ENCODE measurements around the gene TMEM170B. TPM values are rescaled to one million over a fixed set of nuclear protein-coding genes. Genes with fewer than 3 reads are reported as not detected.

TMEM170B gene
- total and polyA plus RNA-seq, 2 donors (not counting 1 experiment from before 2014, with no cell fraction given): 1.5 to 4.5 TPM

GRCh38 chr6:11525468-11526155 lies 11.9 kb upstream of the TMEM170B start:
- Histone ChIP-seq H3K9ac (ENCODE audit: insufficient read depth, low read length) (no peak overlapping the region), H3K4me2 (ENCODE audit: extremely low read depth, insufficient read depth, low read length) (no peak overlapping the region), H3K9me3 (ENCODE audit: control insufficient read depth, insufficient read depth, low read depth, low read length) (no peaks in the 10 kb centered on the region), H2AFZ (ENCODE audit: low read length) (no peak overlapping the region), H3K27ac (ENCODE audit: insufficient read depth, low read length) (no peak overlapping the region), H3K4me1 (ENCODE audit: control insufficient read depth, extremely low read depth, insufficient read depth, low read length) (no peaks in the 10 kb centered on the region), H3K36me3 (ENCODE audit: control insufficient read depth, insufficient read depth, low read length) (no peaks in the 10 kb centered on the region), H3K79me2 (ENCODE audit: control insufficient read depth, insufficient read depth, low read length) (no peaks in the 10 kb centered on the region), H3K27me3 (ENCODE audit: control insufficient read depth, insufficient read depth, low read length) (no peaks in the 10 kb centered on the region), H3K4me3 (replicated peaks in 1 of 4; ENCODE audit: control extremely low read depth in 1 of 4, insufficient read depth in 1 of 4, low read depth in 3 of 4, low read length in 4 of 4) (no peak overlapping the region), H4K20me1 (ENCODE audit: control insufficient read depth, extremely low read depth, insufficient read depth, low read length) (no peaks in the 10 kb centered on the region)
- peak in 1 of 2 donors; percentile 88 for DNase-seq (ENCODE audit: low read depth in 2 of 2)
- no peak for TF ChIP-seq EZH2 (IDR thresholded peaks at IDR 0.05; ENCODE audit: low read length, missing control alignments)
- TF ChIP-seq, protein P1, sequence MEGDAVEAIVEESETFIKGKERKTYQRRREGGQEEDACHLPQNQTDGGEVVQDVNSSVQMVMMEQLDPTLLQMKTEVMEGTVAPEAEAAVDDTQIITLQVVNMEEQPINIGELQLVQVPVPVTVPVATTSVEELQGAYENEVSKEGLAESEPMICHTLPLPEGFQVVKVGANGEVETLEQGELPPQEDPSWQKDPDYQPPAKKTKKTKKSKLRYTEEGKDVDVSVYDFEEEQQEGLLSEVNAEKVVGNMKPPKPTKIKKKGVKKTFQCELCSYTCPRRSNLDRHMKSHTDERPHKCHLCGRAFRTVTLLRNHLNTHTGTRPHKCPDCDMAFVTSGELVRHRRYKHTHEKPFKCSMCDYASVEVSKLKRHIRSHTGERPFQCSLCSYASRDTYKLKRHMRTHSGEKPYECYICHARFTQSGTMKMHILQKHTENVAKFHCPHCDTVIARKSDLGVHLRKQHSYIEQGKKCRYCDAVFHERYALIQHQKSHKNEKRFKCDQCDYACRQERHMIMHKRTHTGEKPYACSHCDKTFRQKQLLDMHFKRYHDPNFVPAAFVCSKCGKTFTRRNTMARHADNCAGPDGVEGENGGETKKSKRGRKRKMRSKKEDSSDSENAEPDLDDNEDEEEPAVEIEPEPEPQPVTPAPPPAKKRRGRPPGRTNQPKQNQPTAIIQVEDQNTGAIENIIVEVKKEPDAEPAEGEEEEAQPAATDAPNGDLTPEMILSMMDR (conservative IDR thresholded peaks at IDR 0.05 in 1 of 2, IDR thresholded peaks at IDR 0.05 in 1 of 2; ENCODE audit: low read depth in 1 of 2, low read length in 2 of 2): no peak

DNA sequence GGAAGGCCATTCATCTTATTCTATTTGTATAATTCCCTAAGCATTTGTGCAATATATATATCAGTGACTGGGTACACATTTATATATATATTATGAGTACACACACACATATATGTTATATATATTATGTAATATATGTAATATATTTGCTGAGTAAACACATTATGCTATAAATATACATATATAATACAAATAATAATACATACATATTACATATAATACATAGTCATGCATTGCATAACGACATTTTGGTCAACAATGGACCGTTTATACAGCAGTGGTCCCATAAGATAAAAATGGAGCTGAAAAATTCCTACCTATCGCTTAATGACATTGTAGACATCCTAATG lies 11.4 kb upstream of the TMEM170B start:
- Histone ChIP-seq H3K27me3 (ENCODE audit: control insufficient read depth, insufficient read depth, low read length) (no peaks in the 10 kb centered on the region), H2AFZ (ENCODE audit: low read length) (no peak overlapping the region), H3K79me2 (ENCODE audit: control insufficient read depth, insufficient read depth, low read length) (no peaks in the 10 kb centered on the region), H3K9ac (ENCODE audit: insufficient read depth, low read length) (no peak overlapping the region), H3K36me3 (ENCODE audit: control insufficient read depth, insufficient read depth, low read length) (no peaks in the 10 kb centered on the region), H3K27ac (ENCODE audit: insufficient read depth, low read length) (no peak overlapping the region), H3K4me3 (replicated peaks in 1 of 4; ENCODE audit: control extremely low read depth in 1 of 4, insufficient read depth in 1 of 4, low read depth in 3 of 4, low read length in 4 of 4) (no peak overlapping the region), H3K9me3 (ENCODE audit: control insufficient read depth, insufficient read depth, low read depth, low read length) (no peaks in the 10 kb centered on the region), H4K20me1 (ENCODE audit: control insufficient read depth, extremely low read depth, insufficient read depth, low read length) (no peaks in the 10 kb centered on the region), H3K4me2 (ENCODE audit: extremely low read depth, insufficient read depth, low read length) (no peak overlapping the region), H3K4me1 (ENCODE audit: control insufficient read depth, extremely low read depth, insufficient read depth, low read length) (no peaks in the 10 kb centered on the region)
- no peak for TF ChIP-seq EZH2 (IDR thresholded peaks at IDR 0.05; ENCODE audit: low read length, missing control alignments)
- TF ChIP-seq, protein P1 (conservative IDR thresholded peaks at IDR 0.05 in 1 of 2, IDR thresholded peaks at IDR 0.05 in 1 of 2; ENCODE audit: low read depth in 1 of 2, low read length in 2 of 2): no peak
- no peak for DNase-seq (ENCODE audit: low read depth in 2 of 2)

DNA sequence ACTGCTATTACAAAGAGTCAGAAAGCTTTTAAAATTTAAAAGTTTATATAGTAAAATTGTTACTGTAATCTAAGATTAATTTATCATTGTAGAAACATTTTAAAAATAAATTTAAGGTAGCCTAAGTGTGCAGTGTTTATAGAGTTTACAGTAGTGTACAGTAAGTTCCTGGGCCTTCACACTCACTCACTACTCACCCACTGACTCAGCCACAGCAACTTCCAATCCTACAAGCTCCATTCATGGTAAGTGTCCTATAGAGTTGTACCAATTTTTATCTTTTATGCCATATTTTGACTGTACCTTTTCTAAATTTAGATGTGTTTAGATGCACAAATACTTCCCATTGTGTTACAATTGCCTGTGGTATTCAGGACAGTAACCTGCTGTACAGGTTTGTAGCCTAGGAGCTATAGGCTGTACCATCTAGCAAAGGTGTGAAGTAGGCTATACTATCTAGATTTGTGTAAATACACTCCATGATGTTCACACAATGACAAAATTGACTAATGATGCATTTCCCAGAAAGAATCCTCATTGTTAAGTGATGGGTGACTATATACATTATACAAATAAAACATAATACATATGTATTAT lies 10.2 kb upstream of the TMEM170B start:
- H3K4me1 ChIP-seq (ENCODE audit: control insufficient read depth, extremely low read depth, insufficient read depth, low read length): no peaks in the 10 kb centered on the region
- no peak overlapping the region for H3K4me2 ChIP-seq (ENCODE audit: extremely low read depth, insufficient read depth, low read length)
- no peak overlapping the region for H3K9ac ChIP-seq (ENCODE audit: insufficient read depth, low read length)
- H3K79me2 ChIP-seq (ENCODE audit: control insufficient read depth, insufficient read depth, low read length): no peaks in the 10 kb centered on the region
- DNase-seq (ENCODE audit: low read depth in 2 of 2): no peak
- no peaks in the 10 kb centered on the region for H4K20me1 ChIP-seq (ENCODE audit: control insufficient read depth, extremely low read depth, insufficient read depth, low read length)
- TF ChIP-seq EZH2 (IDR thresholded peaks at IDR 0.05; ENCODE audit: low read length, missing control alignments): no peak
- H3K36me3 ChIP-seq (ENCODE audit: control insufficient read depth, insufficient read depth, low read length): no peaks in the 10 kb centered on the region
- H2AFZ ChIP-seq (ENCODE audit: low read length): no peak overlapping the region
- H3K9me3 ChIP-seq (ENCODE audit: control insufficient read depth, insufficient read depth, low read depth, low read length): no peaks in the 10 kb centered on the region
- no peaks in the 10 kb centered on the region for H3K27me3 ChIP-seq (ENCODE audit: control insufficient read depth, insufficient read depth, low read length)
- H3K4me3 ChIP-seq (replicated peaks in 1 of 4; ENCODE audit: control extremely low read depth in 1 of 4, insufficient read depth in 1 of 4, low read depth in 3 of 4, low read length in 4 of 4): no peak overlapping the region
- no peak overlapping the region for H3K27ac ChIP-seq (ENCODE audit: insufficient read depth, low read length)
